Activated naive CD8-positive, alpha-beta T cell treated with anti-CD3 and anti-CD28 coated beads, Interleukin-2, amount 50 U/mL, for 24 hours (primary cell): ENCODE results near the gene DFFA.
"Not testable (repeated sequence)": the region's sequence is repeated elsewhere in the genome, so short reads cannot be mapped to it uniquely, and the experiment has no call there.

Experiments used
- ATAC-seq: fragments of 150-1000 bp; cut with Tn5 transposase; one replicate; pipeline ENCODE4 v1.10.0; 2021
- DNase-seq: peaks from one replicate; pipeline ENCODE4 v3.0.0; 2021
- H3K27ac Mint-ChIP-seq: one replicate; pipeline ENCODE4 v1.8.0; 2021; ENCODE audit warnings: mild to moderate bottlenecking, mixed read lengths
- H3K27me3 Mint-ChIP-seq: one replicate; pipeline ENCODE4 v1.8.0; 2021; ENCODE audit warnings: mixed read lengths
- H3K36me3 Mint-ChIP-seq: one replicate; pipeline ENCODE4 v1.8.0; 2021; ENCODE audit warnings: low read depth, mixed read lengths
- H3K4me1 Mint-ChIP-seq: one replicate; pipeline ENCODE4 v1.8.0; 2021; ENCODE audit warnings: mixed read lengths
- H3K4me3 Mint-ChIP-seq: one replicate; pipeline ENCODE4 v1.8.0; 2021; ENCODE audit warnings: mild to moderate bottlenecking, moderate library complexity, mixed read lengths
- H3K9me3 Mint-ChIP-seq: one replicate; pipeline ENCODE4 v1.8.0; 2021; ENCODE audit warnings: mixed read lengths

The DFFA gene

GRCh38 chr1:10433790-10434189 lies 38.5 kb downstream of the DFFA start:
- H3K27me3 Mint-ChIP-seq: no peaks in the 10 kb centered on the region
- no peak overlapping the region for H3K4me3 Mint-ChIP-seq
- H3K27ac Mint-ChIP-seq: no peak overlapping the region
- ATAC-seq (no peak), DNase-seq (no peak)
- H3K4me1 Mint-ChIP-seq: peaks cover 23% of the 10 kb centered on the region
- no peaks in the 10 kb centered on the region for H3K9me3 Mint-ChIP-seq
- H3K36me3 Mint-ChIP-seq: no peaks in the 10 kb centered on the region

- Mint-ChIP-seq H3K27me3 (no peaks in the 10 kb centered on the region), H3K4me3 (no peak overlapping the region), H3K36me3 (no peaks in the 10 kb centered on the region), H3K27ac (no peak overlapping the region), H3K9me3 (no peaks in the 10 kb centered on the region), H3K4me1 (peaks cover 25% of the 10 kb centered on the region)
- ATAC-seq: no peak
- DNase-seq: no peak
Measured at GRCh38 chr1:10432910-10433700, 39.2 kb downstream of the DFFA start.

GRCh38 chr1:10431070-10431730 lies 41.1 kb downstream of the DFFA start:
- ATAC-seq (peak; percentile 4), DNase-seq (peak; percentile 25)
- peak overlapping the region; percentile 87 for H3K4me3 Mint-ChIP-seq
- H3K4me1 Mint-ChIP-seq: peaks cover 27% of the 10 kb centered on the region
- no peaks in the 10 kb centered on the region for H3K36me3 Mint-ChIP-seq
- peak overlapping the region; percentile 91 for H3K27ac Mint-ChIP-seq
- H3K9me3 Mint-ChIP-seq: no peaks in the 10 kb centered on the region
- no peaks in the 10 kb centered on the region for H3K27me3 Mint-ChIP-seq

GRCh38 chr1:10430216-10431069 lies 41.9 kb downstream of the DFFA start, which contains the start of gene CENPS:
TSS of gene CENPS (plus strand) at chr1:10430433. CDS start at chr1:10430518, 85 bp downstream.
- ATAC-seq (peak; percentile 86), DNase-seq (peak; percentile 93)
- Mint-ChIP-seq H3K27me3 (no peaks in the 10 kb centered on the region), H3K27ac (peak within 1 kb of the TSS; percentile 91), H3K4me3 (peak within 1 kb of the TSS; percentile 87), H3K9me3 (no peaks in the 10 kb centered on the region), H3K36me3 (no peaks in the 10 kb centered on the region), H3K4me1 (peaks cover 27% of the 10 kb centered on the region)

GRCh38 chr1:10429868-10430215 lies 42.5 kb downstream of the DFFA start:
- Mint-ChIP-seq H3K4me3 (peak overlapping the region; percentile 87), H3K36me3 (no peaks in the 10 kb centered on the region), H3K4me1 (peaks cover 27% of the 10 kb centered on the region), H3K27ac (peak overlapping the region; percentile 91), H3K27me3 (no peaks in the 10 kb centered on the region), H3K9me3 (no peaks in the 10 kb centered on the region)
- no peak for DNase-seq
- no peak for ATAC-seq

GRCh38 chr1:10428984-10429383 lies 43.3 kb downstream of the DFFA start:
- Mint-ChIP-seq H3K27me3 (no peaks in the 10 kb centered on the region), H3K27ac (no peak overlapping the region), H3K4me1 (peaks cover 27% of the 10 kb centered on the region), H3K36me3 (no peaks in the 10 kb centered on the region), H3K9me3 (no peaks in the 10 kb centered on the region), H3K4me3 (peak overlapping the region; percentile 87)
- ATAC-seq: no peak
- no peak for DNase-seq

GRCh38 chr1:10426535-10426848 lies 45.8 kb downstream of the DFFA start:
- H3K9me3 Mint-ChIP-seq: not testable (repeated sequence)

GRCh38 chr1:10425826-10426534 lies 46.3 kb downstream of the DFFA start:
- H3K4me3 Mint-ChIP-seq, H3K36me3 Mint-ChIP-seq, H3K27me3 Mint-ChIP-seq, H3K27ac Mint-ChIP-seq, H3K9me3 Mint-ChIP-seq, ATAC-seq, DNase-seq: not testable (repeated sequence)
- peaks cover 16% of the 10 kb centered on the region for H3K4me1 Mint-ChIP-seq

More at GRCh38 chr1:10426535-10426848, 45.8 kb downstream of the DFFA start:
- DNase-seq, H3K27ac Mint-ChIP-seq, H3K36me3 Mint-ChIP-seq, ATAC-seq, H3K4me3 Mint-ChIP-seq, H3K27me3 Mint-ChIP-seq: not testable (repeated sequence)
- H3K4me1 Mint-ChIP-seq: peaks cover 21% of the 10 kb centered on the region

GRCh38 chr1:10424651-10425050 lies 47.7 kb downstream of the DFFA start:
- DNase-seq (no peak), ATAC-seq (no peak)
- H3K27ac Mint-ChIP-seq: no peak overlapping the region
- no peak overlapping the region for H3K4me3 Mint-ChIP-seq
- H3K36me3 Mint-ChIP-seq: peaks cover 10% of the 10 kb centered on the region
- H3K4me1 Mint-ChIP-seq: peaks cover 7% of the 10 kb centered on the region
- no peaks in the 10 kb centered on the region for H3K9me3 Mint-ChIP-seq
- no peaks in the 10 kb centered on the region for H3K27me3 Mint-ChIP-seq

- Mint-ChIP-seq H3K27ac (no peak overlapping the region), H3K9me3 (no peaks in the 10 kb centered on the region), H3K4me3 (no peak overlapping the region), H3K36me3 (peaks cover 15% of the 10 kb centered on the region), H3K4me1 (peaks cover 3% of the 10 kb centered on the region), H3K27me3 (no peaks in the 10 kb centered on the region)
- ATAC-seq (no peak), DNase-seq (no peak)
Measured at GRCh38 chr1:10424034-10424433, 48.3 kb downstream of the DFFA start.

GRCh38 chr1:10421637-10422036 lies 50.7 kb downstream of the DFFA start:
- Mint-ChIP-seq H3K36me3 (peaks cover 29% of the 10 kb centered on the region), H3K4me1 (no peaks in the 10 kb centered on the region), H3K27me3 (no peaks in the 10 kb centered on the region), H3K9me3 (no peaks in the 10 kb centered on the region), H3K4me3 (no peak overlapping the region), H3K27ac (no peak overlapping the region)
- DNase-seq (no peak), ATAC-seq (no peak)

GRCh38 chr1:10419351-10419750 lies 53.0 kb downstream of the DFFA start:
- DNase-seq (no peak), ATAC-seq (peak; percentile 25)
- Mint-ChIP-seq H3K4me1 (peaks cover 7% of the 10 kb centered on the region), H3K36me3 (peaks cover 44% of the 10 kb centered on the region), H3K27me3 (no peaks in the 10 kb centered on the region), H3K9me3 (no peaks in the 10 kb centered on the region), H3K27ac (no peak overlapping the region), H3K4me3 (no peak overlapping the region)

- H3K36me3 Mint-ChIP-seq: peaks cover 48% of the 10 kb centered on the region
- H3K27me3 Mint-ChIP-seq, H3K9me3 Mint-ChIP-seq, DNase-seq, ATAC-seq, H3K4me1 Mint-ChIP-seq, H3K27ac Mint-ChIP-seq, H3K4me3 Mint-ChIP-seq: not testable (repeated sequence)
Measured at GRCh38 chr1:10418741-10419140, 53.6 kb downstream of the DFFA start.

- peaks cover 70% of the 10 kb centered on the region for H3K36me3 Mint-ChIP-seq
- not testable (repeated sequence) for DNase-seq, H3K4me1 Mint-ChIP-seq, H3K9me3 Mint-ChIP-seq, ATAC-seq, H3K4me3 Mint-ChIP-seq, H3K27me3 Mint-ChIP-seq
- peak overlapping the region; percentile 50 for H3K27ac Mint-ChIP-seq
Measured at GRCh38 chr1:10415967-10416366, 56.4 kb downstream of the DFFA start.
